B cell (primary cell): ENCODE measurements around the gene HMX3. TPM values are rescaled to one million over a fixed set of nuclear protein-coding genes. Genes with fewer than 3 reads are reported as not detected.

ENCODE experiments used
- ATAC-seq: fragments of 200-7000 bp; cut with Tn5 transposase; one replicate; pipeline ENCODE4 v1.10.0; 2021; ENCODE audit warnings: low read depth, mild to moderate bottlenecking, moderate number of reproducible peaks, moderate library complexity
- CTCF ChIA-PET: fragments of 350-600 bp; sonication (Branson Sonifier 250); formaldehyde crosslinking; loops from one replicate; lab custom pipeline; 2021; ENCODE audit warnings: antibody characterized with exemption, inconsistent platforms; lab: Charles Lee
- POLR2A ChIA-PET: fragments of 350-600 bp; sonication (Branson Sonifier 250); formaldehyde crosslinking; loops from one replicate; lab custom pipeline; 2021; ENCODE audit warnings: antibody characterized with exemption; lab: Charles Lee
- DNase-seq: peaks from one replicate; pipeline ENCODE4 v3.0.0; 2013
- H2AFZ ChIP-seq: 2 replicates; pipeline ENCODE4 v1.6.1; 2012; ENCODE audit warnings: mild to moderate bottlenecking, low read depth, low read length; ENCODE audit not compliant: insufficient read depth, poor library complexity, severe bottlenecking
- H3K27ac ChIP-seq, 2 donors: 1 replicate in 1 of 2; 2 replicates in 1 of 2; pipeline ENCODE4 v1.5.1; 2012 to 2013; ENCODE audit warnings: low read length in 2 of 2, mild to moderate bottlenecking in 2 of 2, moderate library complexity in 1 of 2
- H3K27me3 ChIP-seq, 4 experiments: fragments of 200-600 bp in 1 of 4; sonication (generic) in 1 of 4; replicated peaks in 1 of 4; 1 replicate in 2 of 4; 2 replicates in 2 of 4; pipeline versions ENCODE4 v1.6.1 to v1.7.0; 2013 to 2016; ENCODE audit warnings: low read length in 3 of 4, mild to moderate bottlenecking in 2 of 4, mixed read lengths in 1 of 4, moderate library complexity in 1 of 4; ENCODE audit not compliant: insufficient read depth in 4 of 4, control insufficient read depth in 3 of 4; ENCODE audit errors: control extremely low read depth in 1 of 4
- H3K36me3 ChIP-seq, 2 experiments: replicated peaks in 1 of 2; 1 replicate in 1 of 2; 2 replicates in 1 of 2; pipeline versions ENCODE4 v1.6.1 to v1.7.1; 2013; ENCODE audit warnings: low read length in 1 of 2; ENCODE audit not compliant: insufficient read depth in 2 of 2, control insufficient read depth in 1 of 2; ENCODE audit errors: control extremely low read depth in 1 of 2, extremely low read depth in 1 of 2
- H3K4me1 ChIP-seq, 2 donors: fragments of 200-600 bp in 1 of 2; sonication (generic) in 1 of 2; 1 replicate in 1 of 2; 2 replicates in 1 of 2; pipeline versions ENCODE4 v1.5.1 to v1.6.1; 2013 to 2017; ENCODE audit warnings: low read length in 2 of 2; ENCODE audit not compliant: control insufficient read depth in 2 of 2, insufficient read depth in 2 of 2
- H3K4me2 ChIP-seq: replicated peaks from 2 replicates; pipeline ENCODE3; 2012; ENCODE audit warnings: mild to moderate bottlenecking, low read depth, low read length; ENCODE audit not compliant: poor library complexity, severe bottlenecking
- H3K4me3 ChIP-seq, 5 experiments: fragments of 200-600 bp in 1 of 5; sonication (generic) in 1 of 5; 1 replicate in 3 of 5; 2 replicates in 2 of 5; pipeline versions ENCODE4 v1.5.1 to v1.7.0; 2011 to 2016; ENCODE audit warnings: low read length in 4 of 5, mild to moderate bottlenecking in 4 of 5, low read depth in 2 of 5, control low read depth in 1 of 5, moderate library complexity in 1 of 5; ENCODE audit not compliant: insufficient read depth in 1 of 5; ENCODE audit errors: control extremely low read depth in 1 of 5, extremely low read depth in 1 of 5
- H3K79me2 ChIP-seq: fragments of 200-600 bp; sonication (generic); one replicate; pipeline ENCODE4 v1.6.0; 2016; ENCODE audit warnings: low read length; ENCODE audit not compliant: control insufficient read depth, insufficient read depth
- H3K9ac ChIP-seq: fragments of 200-600 bp; sonication (generic); 2 replicates; pipeline ENCODE4 v1.6.1; 2017; ENCODE audit warnings: mild to moderate bottlenecking, low read length, moderate library complexity
- H3K9me3 ChIP-seq, 3 donors: one replicate each; pipeline versions ENCODE4 v1.6.1 to v1.7.1; 2013; ENCODE audit warnings: low read length in 2 of 3; ENCODE audit not compliant: control insufficient read depth in 2 of 3, insufficient read depth in 1 of 3; ENCODE audit errors: control extremely low read depth in 1 of 3
- H4K20me1 ChIP-seq: 2 replicates; pipeline ENCODE4 v1.6.0; 2012; ENCODE audit warnings: mild to moderate bottlenecking, low read length; ENCODE audit not compliant: insufficient read depth, control insufficient read depth, poor library complexity, severe bottlenecking
- H3K27ac Mint-ChIP-seq: one replicate; pipeline ENCODE4 v1.8.0; 2021; ENCODE audit warnings: mixed read lengths
- H3K27me3 Mint-ChIP-seq: one replicate; pipeline ENCODE4 v1.8.0; 2021; ENCODE audit warnings: mixed read lengths
- H3K4me1 Mint-ChIP-seq: one replicate; pipeline ENCODE4 v1.8.0; 2021; ENCODE audit warnings: mixed read lengths
- H3K4me3 Mint-ChIP-seq: one replicate; pipeline ENCODE4 v1.8.0; 2021; ENCODE audit warnings: mixed read lengths
- H3K9me3 Mint-ChIP-seq: one replicate; pipeline ENCODE4 v1.8.0; 2022; ENCODE audit warnings: mixed read lengths; ENCODE audit not compliant: insufficient read depth
- CTCF ChIP-seq: fragments of 200-600 bp; IDR thresholded peaks from one replicate; pipeline ENCODE4 v1.8.0; 2022; ENCODE audit warnings: antibody characterized with exemption, mild to moderate bottlenecking
- EZH2 ChIP-seq: IDR thresholded peaks from 2 replicates; pipeline ENCODE4 v1.6.1; 2012; ENCODE audit warnings: borderline replicate concordance, low read depth, mild to moderate bottlenecking, moderate library complexity, low read length; ENCODE audit not compliant: insufficient read depth, poor library complexity, severe bottlenecking
- WGBS: methylation state at CpG from one replicate; pipeline ENCODE4 v1.1.5; 2013; ENCODE audit warnings: missing lambda C conversion rate; ENCODE audit not compliant: insufficient coverage; 5-methylcytosine and 5-hydroxymethylcytosine counted together
- intact Hi-C: fragments of 100-400 bp; cut with micrococcal nuclease; formaldehyde crosslinking; loops from one replicate; pipeline ENCODE4 v1.10.0; 2022
- polyA plus RNA-seq: library from polyadenylated mRNA; depleted of rRNA; stranded (reverse); fragments of >200 nt; gene quantifications from 2 replicates; pipeline ENCODE4 v1.2.3, GENCODE V29; 2012
- total RNA-seq, 2 donors: library from RNA; stranded (reverse); fragments of 120-200 nt in 1 of 2; gene quantifications; 1 replicate in 1 of 2; 2 replicates in 1 of 2; pipeline versions ENCODE4 v1.2.3 to v1.2.4, GENCODE V29; 2013 to 2022

HMX3 gene
- total and polyA plus RNA-seq, 2 donors (not counting 1 experiment from before 2014, with no cell fraction given) = not detected

- Mint-ChIP-seq H3K4me3 (no peak overlapping the region), H3K27ac (no peak overlapping the region), H3K4me1 (peaks cover 2% of the 10 kb centered on the region), H3K27me3 (peaks cover 25% of the 10 kb centered on the region), H3K9me3 (no peaks in the 10 kb centered on the region)
- Histone ChIP-seq H3K4me2 (no peak overlapping the region), H3K79me2 (no peaks in the 10 kb centered on the region), H3K4me3 (no peak overlapping the region), H3K9ac (no peak overlapping the region), H3K9me3 (peaks cover 0 to 5% (median 0%) of the 10 kb centered on the region in 3 donors), H3K27ac (no peak overlapping the region), H3K4me1 (no peaks in the 10 kb centered on the region), H3K36me3 (no peaks in the 10 kb centered on the region), H4K20me1 (no peaks in the 10 kb centered on the region), H2AFZ (no peak overlapping the region), H3K27me3 (no peaks in the 10 kb centered on the region)
- POLR2A ChIA-PET = no interaction called here
- intact Hi-C loops = no loop called here
- DNase-seq = no peak
- TF ChIP-seq EZH2 = no peak
- no peak for TF ChIP-seq CTCF
- CTCF ChIA-PET = no interaction called here
- ATAC-seq = no peak
- WGBS = no CpG with 5 or more reads among the region's 4 CpGs
Observed at GRCh38 chr10:123087348-123087747, 48.4 kb upstream of the HMX3 start.

GRCh38 chr10:123087786-123088185 is 48.0 kb upstream of the HMX3 start:
- peaks cover 0 to 3% (median 0%) of the 10 kb centered on the region in 4 experiments for H3K27me3 ChIP-seq
- Mint-ChIP-seq H3K27me3 (peaks cover 25% of the 10 kb centered on the region), H3K4me3 (no peak overlapping the region), H3K9me3 (no peaks in the 10 kb centered on the region), H3K27ac (no peak overlapping the region), H3K4me1 (peaks cover 2% of the 10 kb centered on the region)
- DNase-seq (no peak), ATAC-seq (no peak)
- H3K9ac ChIP-seq = no peak overlapping the region
- H2AFZ ChIP-seq = no peak overlapping the region
- TF ChIP-seq EZH2 = no peak
- TF ChIP-seq CTCF = no peak
- no peaks in the 10 kb centered on the region for H4K20me1 ChIP-seq
- H3K4me3 ChIP-seq = no peak overlapping the region
- H3K9me3 ChIP-seq = peaks cover 0 to 5% (median 0%) of the 10 kb centered on the region in 3 donors
- no peaks in the 10 kb centered on the region for H3K4me1 ChIP-seq
- intact Hi-C loops = no loop called here
- 68% methylated on average over 2 of the region's 3 CpGs for WGBS
- H3K4me2 ChIP-seq = no peak overlapping the region
- CTCF ChIA-PET = no interaction called here
- H3K79me2 ChIP-seq = no peaks in the 10 kb centered on the region
- POLR2A ChIA-PET = no interaction called here
- no peak overlapping the region for H3K27ac ChIP-seq
- no peaks in the 10 kb centered on the region for H3K36me3 ChIP-seq
